GM19240 (cell line): Measurements from ENCODE around the gene MAP2K5.
"Not testable (repeated sequence)": the region's sequence is repeated elsewhere in the genome, so short reads cannot be mapped to it uniquely, and the experiment has no call there.

ENCODE experiments used
- DNase-seq: peaks from one replicate; pipeline ENCODE4 v3.0.0; 2011; ENCODE audit warnings: low spot score; ENCODE audit not compliant: insufficient read length

MAP2K5 gene

DNA sequence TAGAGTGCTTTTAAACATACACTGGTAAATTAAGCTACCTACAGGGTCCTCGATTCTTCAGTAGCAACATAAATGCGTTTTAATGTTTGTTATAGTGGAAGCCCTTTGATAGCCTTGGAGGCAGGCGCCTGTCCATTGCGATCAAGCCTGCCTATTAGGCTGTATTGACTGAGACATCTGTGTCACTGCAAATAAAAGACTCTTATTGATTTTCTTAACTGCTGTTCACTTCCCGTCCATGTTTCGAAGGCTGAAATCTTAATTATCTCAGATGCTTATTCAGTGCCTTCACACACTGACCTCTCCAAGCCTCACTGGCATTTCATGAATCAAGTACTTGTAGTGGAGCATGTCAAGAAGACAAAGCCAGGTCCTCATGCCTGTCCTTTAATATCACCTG is 51.1 kb downstream of the MAP2K5 start:
- no peak for DNase-seq

DNA sequence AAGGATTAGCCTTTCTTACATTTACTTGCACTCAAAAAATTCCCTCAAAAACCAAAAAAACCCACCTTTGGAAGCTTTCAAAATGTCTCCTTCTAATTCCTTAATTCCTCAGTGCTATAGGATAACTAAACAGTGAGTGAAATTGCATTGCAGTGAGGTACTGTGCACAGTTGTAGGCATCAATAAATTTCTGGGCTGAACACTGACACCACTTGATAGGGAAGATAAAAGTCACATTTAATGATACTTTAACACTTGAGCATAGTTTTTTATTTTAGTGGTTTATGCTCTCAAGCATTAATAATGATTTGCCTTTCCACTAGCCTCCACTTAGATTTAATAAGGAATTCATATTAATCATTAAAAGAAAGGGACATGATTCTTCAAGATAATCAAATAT is 52.3 kb downstream of the MAP2K5 start:
- DNase-seq = no peak

DNA sequence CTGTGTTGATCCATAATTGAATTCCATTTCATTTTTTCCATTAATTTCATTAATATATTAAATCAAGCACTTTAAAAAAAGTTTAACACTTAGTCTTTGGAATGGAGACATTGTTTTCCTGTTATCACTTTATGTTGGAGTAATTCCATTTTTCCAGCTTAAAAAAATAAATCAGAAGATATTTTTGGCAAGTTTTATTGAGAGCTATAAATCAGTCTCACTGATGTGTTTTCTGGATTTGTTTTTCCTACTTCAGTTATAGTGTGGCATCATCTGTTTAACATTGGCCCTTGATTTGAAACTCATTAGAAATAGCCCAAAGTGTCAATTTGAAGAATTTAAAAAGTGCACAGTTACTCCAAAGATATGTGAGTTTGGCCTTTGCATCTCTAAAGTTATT is 53.1 kb downstream of the MAP2K5 start:
- no peak for DNase-seq

DNA sequence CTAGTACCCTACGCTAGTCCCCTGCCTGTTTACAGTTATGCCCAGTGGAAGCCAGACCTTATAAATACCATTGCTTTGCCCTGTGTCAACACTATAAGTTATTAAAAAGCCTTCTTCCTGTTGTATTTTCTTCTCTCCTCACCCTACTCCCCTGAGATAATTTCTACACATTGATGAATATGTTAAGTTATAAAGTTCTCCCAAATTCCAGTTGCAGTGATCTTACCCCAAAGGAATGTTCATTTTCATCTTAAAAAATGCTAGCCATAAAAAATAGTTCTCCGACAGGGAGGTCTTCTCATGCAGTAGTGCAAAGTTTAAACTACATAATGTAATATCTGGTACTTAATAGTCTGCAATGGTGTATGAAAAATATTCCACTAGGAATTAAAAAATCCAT is 58.6 kb downstream of the MAP2K5 start:
- DNase-seq = no peak

DNA sequence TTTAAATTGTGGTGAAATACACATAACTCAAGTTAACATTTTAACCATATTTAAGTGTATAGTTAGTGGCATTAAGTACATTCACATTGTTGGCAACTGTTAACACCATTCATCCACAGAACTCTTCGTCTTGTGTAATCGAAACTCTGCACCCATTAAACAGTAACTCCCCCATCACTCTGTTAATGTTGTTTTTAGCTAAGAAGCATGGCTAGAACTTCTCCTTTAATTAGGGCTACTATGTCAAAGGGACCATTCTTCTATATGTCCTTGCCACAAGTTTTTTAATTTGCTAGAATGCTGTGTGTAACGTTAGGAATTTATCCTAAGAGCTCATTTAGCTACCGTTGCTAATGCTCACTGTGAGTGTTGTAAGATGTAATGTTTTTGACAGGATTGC is 60.6 kb downstream of the MAP2K5 start:
- no peak for DNase-seq

DNA sequence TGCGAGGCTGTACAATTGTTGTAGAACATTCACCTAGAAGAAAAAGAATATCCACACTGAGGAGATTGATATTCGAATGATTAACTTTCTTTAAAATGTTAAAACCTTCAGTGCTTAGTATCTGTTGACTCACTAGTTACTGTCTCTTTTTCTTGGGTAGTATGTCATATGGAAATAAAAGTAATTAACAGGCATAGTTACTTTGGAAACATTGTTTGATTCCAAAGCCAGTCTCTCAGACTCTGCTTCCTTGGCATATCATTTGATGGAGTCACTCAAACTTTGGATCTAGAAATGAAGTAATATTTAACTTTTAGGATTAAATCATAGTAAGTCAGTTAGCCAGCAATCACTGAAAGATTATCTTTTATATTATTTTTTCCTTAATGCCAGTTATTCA is 63.4 kb downstream of the MAP2K5 start:
- DNase-seq = no peak

DNA sequence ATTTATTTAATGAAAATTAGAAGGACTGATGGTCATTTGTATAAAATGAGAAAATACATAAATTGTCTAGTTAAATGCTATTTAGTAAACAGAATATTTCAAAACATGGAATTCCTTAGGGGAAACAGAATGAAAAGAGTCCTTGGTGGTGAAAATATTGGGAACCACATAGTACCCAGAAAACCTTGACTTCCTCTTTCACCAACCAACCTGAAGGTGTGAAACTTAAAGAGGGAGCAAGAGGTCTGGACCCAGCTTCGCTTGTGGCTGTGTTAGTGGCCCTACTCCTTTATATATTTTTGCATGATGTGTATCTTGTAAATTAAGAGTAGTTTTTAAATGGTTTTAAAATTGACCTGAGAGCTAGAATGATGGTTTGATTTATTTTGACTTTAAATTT is 64.2 kb downstream of the MAP2K5 start:
- DNase-seq = no peak

DNA sequence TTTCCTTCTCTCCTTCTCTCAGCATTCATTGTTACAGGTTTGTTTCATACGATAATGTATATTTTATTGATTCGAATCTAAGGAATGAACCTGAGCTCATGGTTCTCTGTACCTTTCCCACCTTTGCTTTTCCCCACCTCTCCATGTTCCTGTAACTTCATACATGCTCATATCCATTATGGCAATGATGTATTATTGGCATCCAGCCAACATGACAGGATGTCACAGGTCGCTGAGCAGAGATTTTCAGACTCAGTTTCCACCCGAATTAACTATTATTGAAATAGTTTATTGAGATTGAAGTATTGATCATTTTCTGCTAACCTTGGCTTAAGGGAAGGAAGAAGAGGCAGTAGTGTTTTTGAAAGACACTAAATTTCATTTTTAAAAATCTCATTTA is 64.8 kb downstream of the MAP2K5 start:
- DNase-seq = no peak

DNA sequence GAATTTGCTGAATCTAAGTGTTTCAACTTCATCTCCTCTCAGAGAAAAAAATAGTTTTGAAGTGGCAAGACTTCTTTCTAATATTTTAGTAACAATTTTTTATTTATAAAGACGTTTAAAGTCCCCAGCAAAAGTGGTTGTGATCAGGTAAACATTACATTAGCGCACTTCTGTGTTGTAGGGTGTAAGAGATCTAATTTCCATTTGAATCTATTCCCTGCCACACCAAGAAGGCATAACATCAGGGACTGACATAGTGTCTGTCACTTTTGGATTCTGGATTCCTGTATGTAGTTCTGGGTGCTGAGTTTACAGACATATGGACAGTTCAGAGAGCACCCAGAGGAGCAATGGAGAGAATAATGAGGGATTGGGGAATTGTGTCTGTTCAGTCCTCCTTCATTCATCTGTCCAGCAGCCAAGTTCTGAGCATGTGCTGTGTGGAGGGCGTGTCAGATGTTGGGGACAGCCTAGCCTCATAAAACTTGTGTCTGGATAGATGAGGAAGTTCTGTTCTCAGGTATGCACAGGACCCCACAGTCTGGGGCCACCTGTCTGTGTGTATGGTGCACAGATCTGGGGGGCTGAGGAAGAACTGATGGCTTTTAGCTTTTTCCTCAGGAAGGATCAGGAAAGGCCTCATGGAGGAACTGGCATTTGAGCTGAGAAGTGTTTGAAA is 65.6 kb downstream of the MAP2K5 start:
- no peak for DNase-seq

DNA sequence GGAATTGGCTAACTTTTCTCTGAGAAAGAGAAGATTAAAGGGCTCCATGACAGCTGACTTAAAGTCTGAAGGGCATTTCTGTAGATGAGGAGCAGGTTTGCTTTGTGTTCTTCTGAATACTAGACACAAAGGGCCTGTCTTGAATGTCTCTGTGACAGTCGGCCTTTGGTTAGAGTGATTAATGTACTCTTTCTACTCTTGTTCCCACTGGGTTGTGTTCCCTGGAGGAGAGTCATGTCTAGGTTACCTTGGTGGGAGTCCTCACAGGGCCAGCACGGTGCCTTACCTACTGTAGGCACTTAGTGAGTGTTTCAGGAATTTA is 66.1 kb downstream of the MAP2K5 start:
- no peak for DNase-seq

DNA sequence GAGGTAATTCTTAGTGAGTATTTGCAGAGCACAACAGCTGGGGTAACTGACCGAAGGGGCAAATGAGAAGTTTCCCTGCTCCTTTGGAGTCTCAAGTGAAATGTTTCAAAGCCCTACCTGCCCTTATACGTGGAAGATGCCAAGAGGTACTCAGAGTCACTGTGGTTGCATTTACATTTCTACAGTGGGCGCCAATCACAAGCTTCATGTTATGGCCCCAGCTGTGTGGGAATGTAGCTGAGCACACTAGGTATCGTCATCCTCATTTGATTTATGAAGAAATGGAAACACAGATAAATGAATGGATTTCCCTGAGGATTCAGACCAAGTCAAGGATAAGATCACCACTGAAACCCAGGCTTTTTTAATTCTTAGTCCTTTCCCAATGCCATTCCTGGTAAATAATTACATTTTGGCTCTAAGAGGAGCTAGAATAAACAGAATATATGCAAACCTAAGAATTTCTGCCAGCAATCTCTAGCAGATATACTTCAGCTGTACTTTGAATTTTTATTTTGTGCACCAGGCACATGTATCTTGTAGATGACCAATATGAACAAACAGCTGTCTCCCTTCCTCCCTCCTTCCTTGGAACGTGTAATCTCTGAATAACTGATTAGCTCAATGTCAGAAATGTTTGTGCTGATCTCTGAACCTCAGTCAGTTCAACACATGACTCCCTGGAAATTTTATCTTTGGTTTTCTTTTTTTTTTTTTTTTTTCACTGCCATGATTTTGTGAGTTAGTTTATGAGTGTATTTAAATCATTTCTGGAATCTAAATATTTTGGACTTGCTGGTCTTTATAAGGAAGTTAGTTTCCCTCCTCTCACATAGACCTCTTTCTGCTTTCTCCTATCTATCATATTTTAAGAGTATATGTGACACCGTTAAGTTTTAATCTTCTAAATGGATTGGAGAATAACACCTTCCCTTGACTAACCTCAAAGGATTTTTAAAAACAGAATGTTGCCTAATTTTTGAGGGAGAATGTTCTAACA is 69.2 kb downstream of the MAP2K5 start:
- DNase-seq = no peak

DNA sequence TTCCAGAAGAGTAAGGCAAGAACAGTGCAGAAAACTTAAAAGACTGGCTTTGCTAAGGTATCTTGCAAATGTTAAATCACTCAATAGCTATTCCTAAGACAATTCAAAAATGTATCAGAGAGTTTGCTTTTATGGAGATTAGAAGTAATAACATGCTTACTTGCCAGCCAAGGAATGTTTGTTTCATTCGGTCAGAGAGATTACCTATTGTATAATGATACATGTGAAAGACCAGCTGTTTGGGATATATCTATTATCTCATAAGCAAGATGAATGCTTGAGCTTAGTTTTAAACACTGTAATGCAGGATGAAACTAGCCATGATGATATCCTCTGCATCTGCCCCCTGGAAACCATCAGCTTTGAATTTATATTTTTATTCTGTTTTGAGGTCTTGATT is 70.7 kb downstream of the MAP2K5 start:
- DNase-seq = no peak

DNA sequence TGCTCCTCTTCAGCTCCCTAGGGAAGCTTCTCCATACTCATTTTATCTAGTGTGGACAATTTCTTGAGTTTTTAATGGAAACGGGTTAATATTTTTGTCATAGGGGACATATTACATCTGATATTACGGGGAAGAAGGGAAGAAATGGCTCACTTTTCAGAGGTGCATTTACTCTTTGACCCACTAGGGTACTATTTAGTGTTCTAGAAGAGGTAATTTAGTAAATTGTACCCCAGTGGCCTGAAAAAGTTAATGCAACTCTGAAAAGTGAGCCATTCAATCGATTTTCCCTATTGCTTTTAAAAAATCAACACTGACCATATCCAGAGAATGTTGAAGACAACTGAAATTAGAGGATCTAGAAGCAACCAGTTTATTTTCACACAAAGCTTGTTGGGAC is 71.2 kb downstream of the MAP2K5 start:
- no peak for DNase-seq

DNA sequence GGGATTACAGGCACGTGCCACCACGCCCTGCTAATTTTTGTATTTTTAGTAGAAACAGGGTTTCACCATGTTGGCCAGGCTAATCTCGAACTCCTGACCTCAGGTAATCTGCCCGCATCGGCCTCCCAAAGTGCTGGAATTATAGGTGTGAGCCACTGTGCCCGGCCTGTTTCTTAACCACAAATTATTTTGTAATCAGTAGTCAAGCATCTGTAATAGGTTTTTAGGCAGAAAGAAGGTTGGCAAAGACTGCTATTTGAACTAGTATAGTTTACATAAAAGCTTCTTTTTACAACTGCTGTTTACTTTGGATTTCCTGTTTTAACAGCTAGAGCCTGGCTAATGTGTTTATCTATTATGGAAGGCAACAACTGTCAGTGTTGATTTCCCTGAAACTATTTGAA is 72.6 kb downstream of the MAP2K5 start:
- DNase-seq = not testable (repeated sequence)

DNA sequence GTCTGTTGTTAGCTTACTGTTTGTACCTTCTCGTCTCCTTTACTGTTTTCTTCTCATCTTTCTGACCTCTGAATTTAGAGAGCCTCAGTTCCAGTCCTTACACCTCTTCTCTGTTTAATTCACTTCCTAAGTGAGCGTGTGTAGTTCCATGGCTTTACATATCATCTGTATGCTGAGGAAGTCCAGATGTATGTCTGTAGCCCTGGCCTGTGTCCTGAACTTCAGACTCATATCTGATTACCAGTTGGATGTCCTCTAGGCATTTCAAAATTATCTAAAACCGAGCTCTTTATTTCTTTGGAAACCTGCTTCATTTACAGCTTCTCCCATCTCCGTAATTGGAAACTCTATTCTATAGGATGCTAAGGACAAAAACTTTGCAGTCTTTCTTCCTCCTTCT is 75.8 kb downstream of the MAP2K5 start:
- DNase-seq = no peak

DNA sequence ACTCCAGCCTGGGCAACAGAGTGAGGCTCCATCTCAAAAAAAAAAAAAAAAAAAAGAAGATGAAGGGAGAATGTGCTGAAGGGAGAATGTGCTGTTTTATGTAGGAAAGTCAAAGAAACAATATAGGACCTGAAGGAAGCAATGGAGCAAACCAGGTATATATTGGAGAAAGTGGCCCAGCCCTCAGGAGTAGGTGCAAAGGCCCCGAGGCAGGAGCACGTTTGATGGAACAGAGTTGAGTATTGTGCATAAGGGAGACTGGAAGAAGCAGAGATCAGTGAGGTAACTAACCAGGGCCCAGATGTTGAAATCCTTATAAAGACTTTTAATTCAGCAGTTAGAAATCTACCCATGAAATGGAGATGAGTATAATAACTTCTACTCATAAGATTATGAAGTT is 79.6 kb downstream of the MAP2K5 start:
- DNase-seq = no peak

DNA sequence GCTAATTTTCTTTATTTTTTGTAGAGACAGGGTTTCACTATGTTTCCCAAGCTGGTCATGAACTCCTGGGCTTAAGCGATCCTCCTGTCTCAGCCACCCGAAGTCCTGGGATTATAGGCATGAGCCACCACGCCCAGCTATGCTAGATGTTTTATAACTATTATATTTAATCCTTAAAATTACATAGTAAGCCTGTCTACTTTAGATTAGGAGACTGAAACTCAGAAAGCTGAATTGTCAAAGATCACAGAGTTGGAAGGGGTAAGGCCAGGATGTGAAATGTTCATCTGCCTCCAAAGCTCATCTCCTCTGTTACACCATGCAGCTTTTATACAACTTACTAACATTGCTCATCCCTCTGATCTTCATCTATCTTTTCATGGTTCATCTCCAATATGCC is 89.8 kb downstream of the MAP2K5 start:
- DNase-seq = no peak

DNA sequence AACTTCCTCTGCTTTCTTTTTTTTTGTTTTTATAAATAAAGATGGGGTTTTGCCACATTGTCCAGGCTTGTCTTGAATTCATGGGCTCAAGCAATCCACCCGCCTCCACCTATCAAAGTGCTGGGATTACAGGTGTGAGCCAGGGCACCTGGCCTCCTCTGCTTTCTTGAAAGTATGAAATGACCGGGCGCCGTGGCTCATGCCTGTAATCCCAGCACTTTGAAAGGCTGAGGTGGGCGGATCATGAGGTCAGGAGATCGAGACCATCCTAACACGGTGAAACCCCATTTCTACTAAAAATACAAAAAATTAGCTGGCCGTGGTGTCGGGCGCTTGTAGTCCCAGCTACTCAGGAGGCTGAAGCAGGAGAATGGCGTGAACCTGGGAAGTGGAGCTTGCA is 93.4 kb downstream of the MAP2K5 start:
- not testable (repeated sequence) for DNase-seq

DNA sequence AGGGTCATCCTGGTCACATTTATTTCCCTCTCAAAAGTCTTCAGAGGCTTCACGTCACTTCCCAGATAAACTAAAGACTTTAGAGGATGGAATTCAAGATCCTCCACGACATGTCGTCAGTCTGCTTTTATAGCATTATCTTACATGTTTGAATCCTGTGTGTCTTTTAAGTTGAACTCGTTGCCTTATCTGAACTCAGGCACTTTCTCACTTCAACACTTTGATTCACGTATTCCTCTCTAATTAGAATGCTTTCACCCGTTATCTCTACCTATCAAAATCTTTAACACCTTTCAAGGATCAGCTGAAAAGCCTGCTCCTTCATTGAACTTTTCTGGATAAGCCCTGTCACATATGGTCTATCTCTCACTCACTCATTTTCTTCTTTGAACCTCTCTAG is 97.1 kb downstream of the MAP2K5 start:
- DNase-seq = no peak

DNA sequence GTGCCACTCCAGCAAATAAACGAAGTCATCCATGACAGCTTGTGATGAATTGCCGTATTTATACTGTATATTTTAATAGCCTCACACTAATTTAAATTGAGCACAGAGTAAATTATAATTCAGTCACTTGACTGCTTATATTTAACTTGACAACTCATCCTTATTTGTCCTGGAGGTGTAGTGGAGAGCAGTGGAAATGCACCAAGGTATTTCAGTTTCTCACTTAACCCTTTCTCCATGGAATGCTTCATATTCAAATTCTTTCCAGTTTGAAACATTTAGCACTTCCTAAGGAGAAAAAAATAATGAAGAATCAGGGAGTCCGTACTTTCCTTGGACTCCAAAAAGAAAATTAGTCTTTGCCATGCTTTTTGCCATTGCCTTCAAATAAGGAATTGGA is 99.0 kb downstream of the MAP2K5 start:
- no peak for DNase-seq

DNA sequence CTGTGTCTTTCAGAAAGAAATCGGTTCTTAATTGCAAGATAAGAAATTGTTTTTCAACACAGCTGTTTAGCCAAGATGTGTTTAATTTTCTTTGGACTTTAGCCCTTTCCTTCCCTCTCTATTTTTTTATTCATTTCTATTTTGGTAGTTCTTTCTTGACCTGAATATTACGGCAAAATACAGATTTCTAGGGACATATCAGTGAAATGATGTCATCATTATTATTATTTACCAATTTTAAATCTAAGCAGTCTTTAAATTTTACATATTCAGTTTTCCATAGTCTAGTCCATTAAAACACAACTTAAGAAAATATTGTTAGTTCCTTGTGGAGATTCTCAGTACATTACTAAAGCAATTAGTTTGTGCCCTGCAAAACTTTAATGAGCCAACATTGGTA is 104.3 kb downstream of the MAP2K5 start:
- no peak for DNase-seq

DNA sequence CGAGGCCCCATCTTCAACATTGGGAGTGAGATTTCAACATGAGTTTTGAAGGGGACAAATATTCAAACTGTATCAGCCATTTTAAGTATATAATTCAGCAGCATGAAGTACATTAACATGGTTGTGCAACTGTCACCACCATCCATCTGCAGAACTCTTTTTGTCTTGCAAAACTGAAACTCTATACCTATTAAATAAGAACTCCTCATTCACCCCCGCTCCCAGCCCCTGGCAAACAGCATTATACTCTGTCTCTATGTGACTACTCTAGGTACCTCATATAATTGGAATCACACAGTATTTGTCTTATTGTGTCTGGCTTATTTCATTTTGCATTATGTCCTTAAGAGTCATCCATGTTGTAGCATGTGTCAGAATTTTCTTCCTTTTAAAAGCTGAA is 110.1 kb downstream of the MAP2K5 start:
- DNase-seq = no peak

DNA sequence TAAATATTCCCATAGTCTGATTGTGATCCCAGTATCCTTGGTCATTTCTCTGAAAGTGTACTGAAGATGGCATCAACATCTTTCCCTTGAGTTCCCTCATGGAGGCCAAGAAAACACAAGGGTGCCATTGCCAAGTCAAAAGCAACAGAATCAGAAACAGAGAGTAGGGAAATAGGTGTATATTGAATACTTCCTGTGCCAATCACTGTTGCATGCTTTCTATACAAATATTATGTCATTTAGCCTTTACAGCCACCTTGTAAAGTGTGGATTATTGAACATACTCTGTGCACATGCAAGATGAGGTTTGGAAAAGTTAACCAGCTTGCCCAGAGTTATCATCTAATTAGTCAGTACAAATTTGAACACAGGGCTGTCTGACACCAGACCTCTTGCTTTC is 117.9 kb downstream of the MAP2K5 start:
- DNase-seq = no peak
